PFSK-1 (cell line): ENCODE measurements around the gene ENTHD1.

Experiments used
- FOXP2 ChIP-seq: optimal IDR thresholded peaks from 2 replicates; pipeline ENCODE3; 2011; ENCODE audit warnings: borderline replicate concordance, control low read depth, inconsistent platforms; ENCODE audit not compliant: insufficient read depth; ENCODE audit errors: extremely low read length, extremely low read depth
- POLR2AphosphoS5 ChIP-seq: IDR thresholded peaks from 2 replicates; pipeline ENCODE4 v1.6.1; 2012; ENCODE audit warnings: low read depth, mild to moderate bottlenecking, control low read depth, low read length, moderate library complexity
- REST ChIP-seq, 2 experiments: IDR thresholded peaks; 2 replicates each; pipeline versions ENCODE4 v1.6.1 to v1.8.0; 2011 to 2012; ENCODE audit warnings: low read depth in 2 of 2, low read length in 2 of 2, control low read depth in 1 of 2, inconsistent platforms in 1 of 2, mild to moderate bottlenecking in 1 of 2, moderate library complexity in 1 of 2; ENCODE audit not compliant: insufficient read depth in 1 of 2
- SIN3A ChIP-seq: IDR thresholded peaks from 2 replicates; pipeline ENCODE4 v1.6.1; 2012; ENCODE audit warnings: mild to moderate bottlenecking, low read length, moderate library complexity, borderline replicate concordance; ENCODE audit not compliant: insufficient read depth
- TAF1 ChIP-seq: IDR thresholded peaks from 2 replicates; pipeline ENCODE4 v1.6.1; 2012; ENCODE audit warnings: low read length, control low read depth, borderline replicate concordance; ENCODE audit not compliant: insufficient read depth

Gene ENTHD1

GRCh38 chr22:39894554-39895092, 1.1 kb upstream of the ENTHD1 start:
- TF ChIP-seq POLR2AphosphoS5 (no peak), TAF1 (no peak), SIN3A (no peak), FOXP2 (no peak), REST (IDR thresholded peaks at IDR 0.05; ENCODE audit: insufficient read depth in 1 of 2, low read depth in 2 of 2, low read length in 2 of 2) (no peak)

- TF ChIP-seq REST (IDR thresholded peaks at IDR 0.05; ENCODE audit: insufficient read depth in 1 of 2, low read depth in 2 of 2, low read length in 2 of 2), result no peak
- TF ChIP-seq TAF1, result no peak
- no peak for TF ChIP-seq SIN3A
- no peak for TF ChIP-seq POLR2AphosphoS5
- TF ChIP-seq FOXP2, result no peak
Measured at GRCh38 chr22:39883057-39883456, 10.5 kb downstream of the ENTHD1 start.

GRCh38 chr22:39880722-39881121, 12.8 kb downstream of the ENTHD1 start:
- TF ChIP-seq POLR2AphosphoS5 (no peak), REST (IDR thresholded peaks at IDR 0.05; ENCODE audit: insufficient read depth in 1 of 2, low read depth in 2 of 2, low read length in 2 of 2) (no peak), FOXP2 (no peak), TAF1 (no peak), SIN3A (no peak)

- TF ChIP-seq TAF1, result no peak
- no peak for TF ChIP-seq FOXP2
- TF ChIP-seq POLR2AphosphoS5, result no peak
- TF ChIP-seq SIN3A, result no peak
- TF ChIP-seq REST (IDR thresholded peaks at IDR 0.05; ENCODE audit: insufficient read depth in 1 of 2, low read depth in 2 of 2, low read length in 2 of 2), result no peak
Measured at GRCh38 chr22:39877079-39877845, 16.3 kb downstream of the ENTHD1 start.
